GM18511 (cell line): ENCODE results near the gene RPE65.
"Not testable (repeated sequence)": the region's sequence is repeated elsewhere in the genome, so short reads cannot be mapped to it uniquely, and the experiment has no call there.

Experiments
- ATAC-seq: cut with Tn5 transposase; IDR thresholded peaks from one replicate; pipeline ENCODE4 v1.9.1; 2021; ENCODE audit warnings: mild to moderate bottlenecking, moderate library complexity; ENCODE audit not compliant: unreplicated experiment

The RPE65 gene

DNA sequence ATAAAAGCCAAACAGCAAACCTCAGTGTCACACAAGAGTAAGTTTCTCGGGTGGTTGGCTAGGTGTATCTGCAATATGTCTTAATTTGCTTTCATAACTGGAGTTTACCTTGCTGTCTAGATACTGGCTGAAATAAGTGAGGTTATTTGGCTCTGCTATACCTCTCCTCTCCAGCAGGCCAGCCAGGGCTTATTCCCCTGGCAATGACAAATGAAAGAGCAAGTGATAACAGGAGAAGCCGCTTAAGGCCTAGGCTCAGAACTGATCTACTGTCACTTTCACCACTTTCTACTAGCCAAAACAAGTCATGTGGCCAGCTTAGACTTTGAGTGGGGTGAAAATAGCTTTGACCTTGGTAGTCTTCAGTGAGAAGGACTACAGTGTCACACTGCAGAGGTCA, 4.8 kb upstream of the RPE65 start:
- no peak for ATAC-seq

DNA sequence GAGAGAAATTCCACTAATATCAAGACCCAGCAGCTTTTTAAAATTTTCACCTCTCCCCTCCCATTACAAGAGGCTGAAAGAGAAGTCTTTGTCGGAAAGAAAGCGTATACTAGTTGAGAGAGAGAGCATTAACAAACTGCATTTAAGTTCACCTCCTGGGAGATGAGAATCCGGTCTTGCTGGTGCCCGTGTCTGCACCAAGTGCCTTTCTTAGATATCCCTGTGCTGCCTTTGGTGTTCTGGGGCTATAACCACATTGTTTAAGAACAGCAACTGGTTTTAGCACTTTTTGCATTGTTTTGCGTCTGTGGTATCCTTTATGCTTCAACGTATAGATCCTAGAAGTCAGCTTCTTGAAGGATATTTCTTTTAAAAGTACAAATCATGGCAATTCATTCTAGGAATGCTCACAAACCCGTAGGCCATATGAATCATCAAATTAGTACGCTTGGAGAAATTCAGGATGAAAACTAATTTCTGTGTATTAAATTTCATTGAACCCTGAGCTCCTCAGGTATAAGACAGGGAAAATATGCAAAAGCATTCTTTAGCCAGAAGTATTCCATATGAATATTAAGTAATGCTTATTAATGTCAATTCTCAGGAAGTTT, 3.4 kb upstream of the RPE65 start:
- ATAC-seq = no peak

DNA sequence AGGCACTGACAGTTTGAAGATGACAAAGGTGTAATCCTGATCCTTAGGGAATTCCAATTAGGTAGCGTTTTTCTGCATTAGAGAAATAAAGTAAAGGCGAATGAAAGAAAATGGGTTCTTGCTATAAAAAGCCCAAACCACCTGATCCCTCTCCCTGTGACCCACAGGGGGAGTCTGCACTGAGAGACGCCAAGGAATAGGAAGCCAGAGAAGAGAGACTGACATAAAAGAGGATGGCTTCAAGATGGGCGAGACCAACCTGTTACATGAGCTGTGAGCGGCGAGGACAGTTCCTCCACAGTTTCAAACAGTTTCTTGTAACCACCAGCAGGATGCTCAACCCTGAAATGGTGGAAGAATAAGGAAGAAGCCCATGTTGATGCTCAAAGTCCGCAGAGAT, 1.4 kb downstream of the RPE65 start:
- ATAC-seq = no peak

DNA sequence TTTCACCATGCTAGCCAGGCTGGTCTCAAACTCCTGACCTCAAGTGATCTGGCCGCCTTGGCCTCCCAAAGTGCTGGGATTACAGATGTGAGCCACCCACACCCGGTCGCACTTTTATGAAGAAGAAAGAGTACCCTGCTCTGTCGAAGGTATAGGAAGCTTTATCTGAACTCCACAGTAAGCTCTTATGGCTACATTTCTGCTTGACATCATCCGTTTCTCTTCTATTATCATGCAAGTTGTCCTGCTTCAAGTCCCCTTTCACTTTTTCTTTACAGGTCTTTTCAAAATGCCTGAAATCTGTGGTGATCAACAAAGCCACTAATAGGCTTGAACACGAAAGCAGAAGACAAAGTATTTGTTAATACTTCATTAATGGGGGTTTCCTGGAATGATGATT, 4.0 kb downstream of the RPE65 start:
- ATAC-seq = no peak

DNA sequence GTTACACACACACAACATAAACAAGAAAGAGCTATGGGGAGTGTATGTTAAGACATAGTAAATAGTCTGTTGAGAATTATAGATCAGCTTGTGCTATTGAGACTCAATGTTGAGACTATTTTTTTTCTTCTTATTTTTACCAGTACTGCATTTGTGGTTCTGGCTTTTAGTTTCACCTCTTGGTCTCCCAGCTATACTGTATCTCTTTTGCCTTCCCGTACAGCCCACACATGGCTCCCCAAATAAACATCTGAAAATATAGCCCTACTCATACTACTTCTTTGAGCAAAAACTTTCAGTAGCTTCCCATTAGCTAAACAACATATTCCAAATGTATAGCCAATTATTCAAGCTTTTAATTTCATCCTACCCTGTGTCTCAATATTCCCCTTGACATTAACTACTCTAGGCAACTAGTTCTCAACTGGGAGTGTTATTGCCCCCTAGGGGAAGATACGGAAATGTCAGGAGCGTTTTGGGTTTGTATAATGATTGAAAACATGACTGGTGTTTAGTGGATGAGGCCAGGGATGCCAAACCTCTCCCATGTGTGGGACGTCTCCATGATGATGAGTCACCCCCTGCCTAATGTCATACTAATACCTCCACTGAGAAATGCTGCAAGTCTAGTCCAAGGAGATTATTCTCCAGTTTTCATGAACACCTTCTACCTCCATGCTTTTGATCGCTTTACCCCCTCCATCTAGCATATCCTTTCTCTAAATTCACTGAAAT, 6.8 kb downstream of the RPE65 start:
- ATAC-seq = peak; percentile 84

DNA sequence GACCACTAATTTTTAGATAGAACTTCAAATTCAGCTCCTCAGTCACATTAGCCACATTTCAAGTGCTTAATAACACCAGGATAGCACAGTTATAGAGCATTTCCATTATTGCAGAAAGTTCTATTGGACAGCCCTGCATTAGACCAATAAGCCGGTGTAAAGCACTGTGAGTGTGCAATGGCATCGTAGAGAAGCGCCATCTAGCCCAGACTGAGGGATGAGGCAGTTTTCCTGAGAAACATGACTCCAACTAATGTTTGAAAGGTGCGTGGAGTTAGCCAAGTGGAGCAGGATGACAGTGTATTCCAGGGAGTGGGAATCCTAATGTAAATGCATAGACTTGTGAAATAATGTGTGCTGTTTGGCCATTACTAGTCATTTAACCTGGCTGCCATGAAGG, 7.7 kb downstream of the RPE65 start:
- no peak for ATAC-seq

DNA sequence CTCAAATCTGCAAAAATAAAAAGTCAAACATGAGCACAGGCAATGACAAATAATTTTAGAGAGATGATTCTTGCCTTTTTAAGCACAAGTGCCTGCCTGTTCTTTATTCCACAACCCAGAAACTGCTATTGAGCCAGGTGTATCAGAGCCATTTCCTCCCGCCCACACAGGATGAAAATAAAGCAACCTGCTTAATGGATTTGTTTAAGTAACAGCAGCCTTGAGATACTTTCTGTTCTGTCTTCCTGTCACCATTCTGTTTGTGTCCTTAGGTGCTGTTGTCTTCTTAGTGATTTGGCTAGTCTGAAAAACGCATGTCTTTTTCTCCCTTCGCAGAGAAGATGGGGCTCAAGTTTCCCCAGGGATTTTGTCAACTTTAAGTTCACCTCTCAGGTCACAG, 11.4 kb downstream of the RPE65 start:
- no peak for ATAC-seq

DNA sequence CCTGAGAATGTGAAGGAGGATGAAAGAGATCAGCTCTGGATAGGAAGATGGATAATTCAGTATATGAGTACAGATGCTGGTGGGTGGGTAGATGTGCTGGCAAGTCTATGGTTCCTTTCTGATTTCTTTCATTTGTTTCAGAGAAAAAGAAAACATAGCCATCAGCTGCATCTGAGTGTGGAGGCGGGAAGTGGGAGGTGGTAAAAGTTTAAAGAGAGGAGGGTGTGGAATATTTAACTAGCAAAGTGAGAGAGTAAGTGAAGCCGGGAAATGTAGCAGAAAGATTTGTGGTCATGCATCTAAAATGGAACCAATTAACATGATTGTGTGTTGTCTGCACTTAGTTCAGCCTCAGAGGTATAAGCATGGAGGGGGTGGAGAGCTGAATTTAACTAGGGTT, 16.4 kb downstream of the RPE65 start:
- ATAC-seq = no peak

DNA sequence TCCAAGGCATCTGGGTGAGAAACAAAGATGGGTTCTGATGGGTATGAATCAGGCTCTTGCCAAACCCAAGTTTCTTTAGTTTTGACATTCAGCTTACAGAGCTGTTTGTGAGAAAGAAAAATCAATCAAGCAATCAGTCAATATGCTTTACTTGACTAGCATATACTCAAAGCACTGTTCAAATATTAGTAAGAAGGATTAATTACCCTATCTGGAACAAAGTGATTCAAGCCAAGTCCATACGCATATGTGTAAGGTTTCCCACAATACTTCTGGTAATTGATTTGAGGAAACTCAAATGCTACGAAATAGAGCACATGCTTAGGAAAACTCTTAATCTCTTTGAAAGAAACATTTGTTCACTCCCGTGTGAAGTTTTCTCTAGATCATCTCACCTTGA, 18.7 kb downstream of the RPE65 start:
- ATAC-seq = no peak

DNA sequence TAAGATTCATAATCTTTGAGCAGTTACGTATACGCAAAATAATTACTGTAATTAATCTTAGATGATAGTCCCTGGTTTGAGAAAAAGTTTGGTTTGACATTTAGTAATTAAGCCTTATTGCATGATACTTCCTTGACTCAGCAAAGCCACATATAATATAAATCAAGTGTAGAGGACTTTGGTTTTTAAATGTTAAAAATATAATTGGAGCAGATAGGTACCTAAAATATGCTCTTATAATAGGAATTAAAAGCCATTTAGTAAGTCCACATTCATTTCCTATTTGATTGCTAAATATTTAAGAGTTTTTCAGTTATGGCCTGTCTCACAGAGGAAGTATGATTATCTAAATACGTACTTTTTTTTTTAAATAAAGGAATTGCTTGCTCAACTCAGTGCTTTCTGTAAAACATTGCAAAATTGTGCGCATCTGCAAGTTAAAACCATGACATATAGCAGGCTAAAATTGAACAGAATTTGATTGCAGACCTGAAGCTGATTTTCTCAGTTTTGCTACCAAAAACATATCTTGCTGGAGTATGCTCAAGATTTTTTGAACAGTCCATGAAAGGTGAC, 20.4 kb downstream of the RPE65 start:
- ATAC-seq = no peak

DNA sequence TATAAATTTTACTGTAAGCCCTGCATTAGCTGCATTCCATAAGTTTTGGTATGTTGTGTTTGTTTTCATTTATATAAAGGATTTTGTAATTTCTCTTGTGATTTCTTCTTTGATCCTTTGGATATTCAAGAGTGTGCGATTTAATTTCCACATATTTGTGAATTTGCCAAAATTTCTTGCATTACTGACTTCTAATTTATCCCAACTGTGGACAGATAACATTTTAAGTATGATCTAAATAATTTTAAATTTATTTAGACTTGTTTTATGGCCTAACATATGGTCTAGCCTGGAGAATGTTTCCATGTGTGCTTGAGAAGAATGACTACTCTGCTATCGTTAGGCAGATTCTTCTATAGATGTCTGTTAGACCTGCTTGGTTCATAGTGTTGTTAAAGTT, 23.2 kb downstream of the RPE65 start:
- no peak for ATAC-seq

DNA sequence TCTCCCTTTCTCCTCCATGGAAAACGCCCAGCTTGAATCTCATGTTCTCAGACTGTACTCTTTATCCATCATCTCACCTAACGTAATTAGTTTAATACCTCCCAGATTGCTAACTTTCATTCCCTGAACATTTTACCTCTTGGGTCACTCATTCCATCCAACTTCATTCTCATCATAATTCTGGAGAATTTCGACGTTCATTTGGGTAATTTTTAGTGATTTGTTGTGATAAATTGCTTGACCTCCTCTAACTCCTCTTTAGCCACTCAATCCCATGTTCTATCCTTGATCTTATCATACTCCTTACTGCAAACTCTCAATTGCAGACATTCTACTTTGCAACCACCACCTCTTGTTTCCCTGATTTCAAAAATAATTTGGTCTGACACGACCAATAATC, 28.4 kb downstream of the RPE65 start:
- no peak for ATAC-seq

DNA sequence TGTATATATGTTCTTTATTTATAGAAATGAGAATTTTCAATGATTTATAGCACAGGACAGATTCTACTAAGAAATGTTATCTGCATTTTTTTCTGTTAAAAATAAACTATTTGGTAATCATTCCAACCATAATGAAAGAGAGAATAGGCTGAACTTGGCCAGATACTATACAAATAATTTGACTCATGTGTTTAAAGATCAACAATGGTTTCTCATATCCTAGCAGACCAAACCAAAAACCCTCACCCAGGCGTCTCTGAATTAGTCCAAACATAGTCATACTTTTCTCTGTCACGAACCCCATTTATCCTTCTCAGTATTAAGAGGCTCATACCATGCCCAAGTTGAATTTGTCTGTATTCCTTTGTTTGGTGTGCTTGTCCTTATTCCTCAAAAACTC, 40.3 kb downstream of the RPE65 start:
- ATAC-seq = no peak

DNA sequence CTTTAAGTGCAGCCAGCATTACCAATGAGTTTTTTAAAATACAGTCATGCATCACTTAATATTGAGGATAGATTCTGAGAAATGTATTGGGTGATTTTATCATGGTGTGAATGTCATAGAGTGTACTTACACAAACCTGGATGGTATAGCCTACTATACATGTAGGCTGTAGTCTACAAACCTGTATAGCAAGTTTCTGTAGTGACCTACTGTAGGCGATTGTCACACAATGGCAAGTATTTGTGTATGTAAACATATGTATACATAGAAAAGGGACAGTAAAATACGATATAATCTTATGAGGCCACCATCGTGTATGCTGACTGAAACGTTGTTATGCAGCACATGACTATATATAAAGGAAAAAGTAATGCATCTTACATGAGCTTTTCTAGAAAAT, 48.2 kb downstream of the RPE65 start:
- no peak for ATAC-seq

DNA sequence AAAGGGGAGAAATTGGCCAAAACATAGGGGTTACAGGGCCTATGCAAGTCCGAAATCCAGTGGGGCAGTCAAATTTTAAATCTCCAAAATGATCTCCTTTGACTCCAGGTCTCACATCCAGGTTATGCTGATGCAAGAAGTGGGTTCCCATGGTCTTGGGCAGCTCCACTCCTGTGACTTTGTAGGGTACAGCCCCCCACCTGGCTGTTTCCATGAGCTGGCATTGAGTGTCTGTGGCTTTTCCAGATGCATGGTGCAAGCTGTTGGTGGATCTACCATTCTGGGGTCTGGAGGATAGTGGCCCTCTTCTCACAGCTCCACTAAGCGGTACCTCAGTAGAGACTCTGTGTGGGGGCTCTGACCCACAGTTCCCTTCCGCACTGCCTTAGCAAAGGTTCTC, 54.2 kb downstream of the RPE65 start:
- not testable (repeated sequence) for ATAC-seq

DNA sequence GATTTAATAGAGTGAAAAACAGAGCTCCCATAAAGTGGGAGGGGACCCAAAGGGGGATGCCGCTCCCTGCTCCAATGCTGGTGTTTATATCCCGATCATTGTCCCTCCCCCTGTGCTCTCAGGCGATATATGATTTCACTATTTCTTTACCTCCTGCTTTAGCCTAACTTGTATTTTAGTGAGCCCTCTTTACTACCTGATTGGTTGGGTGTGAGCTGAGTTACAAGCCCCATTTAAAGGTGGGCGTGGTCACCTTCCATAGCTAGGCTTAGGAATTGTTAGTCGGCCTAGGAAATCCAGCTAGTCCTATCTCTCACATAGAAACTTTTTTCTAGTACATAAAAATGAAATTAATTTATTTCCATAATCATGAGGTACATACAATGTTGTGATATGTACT, 57.3 kb downstream of the RPE65 start:
- not testable (repeated sequence) for ATAC-seq

DNA sequence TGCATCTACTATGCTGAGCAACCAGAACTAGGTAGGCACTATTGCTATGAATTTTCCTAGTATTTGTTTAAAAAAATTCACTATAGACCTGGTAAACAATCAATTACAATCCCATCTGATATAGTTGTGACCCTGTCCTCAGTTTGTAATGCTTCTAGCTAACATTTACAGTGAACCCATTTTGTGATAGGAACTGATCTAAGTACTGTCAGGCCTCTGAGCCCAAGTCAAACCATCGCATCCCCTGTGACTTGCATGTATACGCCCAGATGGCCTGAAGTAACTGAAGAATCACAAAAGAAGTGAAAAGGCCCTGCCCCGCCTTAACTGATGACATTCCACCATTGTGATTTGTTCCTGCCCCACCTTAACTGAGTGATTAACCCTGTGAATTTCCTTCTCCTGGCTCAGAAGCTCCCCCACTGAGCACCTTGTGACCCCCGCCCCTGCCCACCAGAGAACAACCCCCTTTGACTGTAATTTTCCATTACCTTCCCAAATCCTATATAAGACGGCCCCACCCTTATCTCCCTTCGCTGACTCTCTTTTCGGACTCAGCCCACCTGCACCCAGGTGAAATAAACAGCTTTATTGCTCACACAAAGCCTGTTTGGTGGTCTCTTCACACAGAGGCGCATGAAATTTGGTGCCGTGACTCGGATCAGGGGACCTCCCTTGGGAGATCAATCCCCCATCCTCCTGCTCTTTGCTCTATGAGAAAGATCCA, 63.8 kb downstream of the RPE65 start:
- not testable (repeated sequence) for ATAC-seq

DNA sequence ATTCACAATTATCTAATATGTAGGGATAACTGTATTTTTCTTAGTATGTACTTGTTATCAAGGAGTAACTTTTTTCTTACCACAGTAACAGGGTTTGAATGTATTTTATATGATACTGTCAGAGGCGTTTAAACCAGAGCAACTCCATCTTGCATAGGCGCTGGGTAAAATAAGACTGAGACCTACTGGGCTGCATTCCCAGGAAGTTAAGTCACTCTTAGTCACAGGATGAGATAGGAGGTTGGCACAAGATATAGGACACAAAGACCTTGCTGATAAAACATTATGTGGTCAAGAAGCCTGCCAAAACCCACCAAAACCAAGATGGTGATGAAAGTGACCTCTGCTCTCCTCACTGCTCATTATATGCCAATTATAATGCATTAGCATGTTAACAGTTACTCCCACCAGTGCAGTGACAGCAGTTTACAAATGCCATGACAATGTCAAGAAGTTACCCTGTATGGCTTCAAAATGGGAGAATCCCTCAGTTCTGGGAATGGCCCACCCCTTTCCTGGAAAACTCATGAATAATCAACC, 64.8 kb downstream of the RPE65 start:
- no peak for ATAC-seq

DNA sequence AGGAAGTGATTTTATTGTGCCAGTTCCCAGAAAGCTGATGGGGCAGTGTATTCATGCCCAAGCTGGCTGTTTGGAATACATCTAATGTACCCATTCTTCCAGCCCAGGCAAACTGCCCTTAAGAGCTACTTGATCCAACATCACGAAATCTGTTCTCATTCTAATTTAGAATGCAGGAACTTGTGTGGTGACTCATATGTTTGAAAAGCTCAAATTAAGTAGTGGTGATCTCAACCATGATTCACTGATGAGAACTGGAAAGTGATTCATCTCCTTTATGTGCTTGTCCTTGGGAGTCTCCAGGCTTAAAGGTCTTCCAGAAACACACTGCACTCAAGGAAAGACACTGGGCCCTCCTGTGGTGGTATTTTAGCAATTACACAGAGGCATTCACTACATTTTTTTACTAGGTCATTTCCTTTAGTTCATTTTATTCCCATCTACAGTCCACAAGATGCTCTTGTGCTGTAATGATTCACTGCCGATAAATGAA, 65.4 kb downstream of the RPE65 start:
- no peak for ATAC-seq

DNA sequence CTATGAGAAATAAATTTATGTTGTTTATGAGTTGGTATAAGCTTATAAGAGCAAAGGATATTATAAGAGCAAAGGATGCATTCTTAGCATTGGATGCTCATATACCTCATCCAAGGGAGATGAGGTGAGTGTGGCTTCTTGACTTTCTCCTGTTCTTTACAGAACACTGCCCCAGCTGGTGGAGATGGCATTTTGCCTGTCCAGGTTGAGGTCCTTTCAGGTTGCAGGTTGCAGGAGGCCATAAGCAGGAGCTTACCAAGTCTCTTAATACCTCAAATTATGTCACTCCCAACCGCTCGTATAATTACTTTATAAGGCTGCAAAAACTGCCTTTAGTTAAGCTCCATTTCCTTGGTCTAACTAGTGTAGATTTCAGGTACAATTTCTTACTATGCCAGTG, 66.7 kb downstream of the RPE65 start:
- ATAC-seq = no peak

DNA sequence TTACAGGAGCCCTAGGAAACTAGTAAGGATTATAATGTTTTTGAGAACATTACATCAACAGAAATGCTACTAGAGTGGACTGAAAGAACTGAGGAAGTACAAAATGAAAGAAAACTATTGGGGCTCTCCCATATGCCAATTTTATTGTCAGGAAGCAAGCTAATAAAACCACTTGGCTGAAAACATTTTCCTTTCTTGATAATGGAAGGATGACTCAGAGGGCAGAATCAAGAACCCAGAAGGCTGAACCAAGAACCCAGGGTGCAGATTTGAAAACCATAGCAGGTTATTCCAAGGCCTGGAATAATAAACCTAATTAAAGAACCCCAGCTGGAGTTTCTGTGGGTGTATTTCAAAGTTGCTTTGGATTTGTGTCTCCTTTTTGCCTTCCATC, 70.7 kb downstream of the RPE65 start:
- no peak for ATAC-seq
